Amygdala (tissue), 56 donors: Measurements from ENCODE around the gene EFNA4.
A peak's percentile ranks its signal among the peaks of the same experiment; 100 is the strongest.

ENCODE experiments used
- DNase-seq, 56 donors: peaks; one replicate each; lab custom pipeline; 2025; lab: John Stamatoyannopoulos, UW

EFNA4 gene

GRCh38 chr1:155032886-155033285 lies 30.7 kb upstream of the EFNA4 start:
- no peak for DNase-seq

- DNase-seq = no peak
Measured at GRCh38 chr1:155033524-155033923, 30.0 kb upstream of the EFNA4 start, which contains the start of the genes DCST1 and DCST2. Gene DCST1, plus strand, starts transcription at chr1:155033824. Its CDS starts 213 bp downstream, at chr1:155034037. Gene DCST2, minus strand, starts transcription at chr1:155033781. Its CDS starts 80 bp downstream, at chr1:155033701.

- DNase-seq = no peak
Measured at GRCh38 chr1:155034318-155035208, 29.0 kb upstream of the EFNA4 start.

DNA sequence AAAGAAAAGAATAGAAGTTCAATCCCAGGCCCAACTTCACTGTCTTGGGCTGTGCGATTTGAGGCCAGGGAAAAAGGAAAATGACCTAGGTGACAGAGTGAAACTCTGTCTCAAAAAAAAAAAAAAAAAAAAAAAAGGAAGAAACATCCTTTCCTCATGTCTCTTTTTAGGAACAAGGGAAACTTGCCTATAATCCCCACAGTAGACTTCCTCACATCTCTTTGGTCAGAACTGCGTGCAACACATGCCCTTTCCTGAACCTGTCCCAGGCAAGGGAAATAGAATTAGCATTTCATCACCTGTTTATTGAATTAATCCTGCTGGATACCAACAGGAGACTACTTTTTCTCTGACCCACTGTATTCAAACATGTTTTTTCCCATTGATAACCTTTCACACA lies 27.6 kb upstream of the EFNA4 start:
- DNase-seq = no peak

- DNase-seq = no peak
Measured at GRCh38 chr1:155037043-155037442, 26.5 kb upstream of the EFNA4 start.

GRCh38 chr1:155037851-155038441 lies 25.6 kb upstream of the EFNA4 start:
- DNase-seq = no peak

DNA sequence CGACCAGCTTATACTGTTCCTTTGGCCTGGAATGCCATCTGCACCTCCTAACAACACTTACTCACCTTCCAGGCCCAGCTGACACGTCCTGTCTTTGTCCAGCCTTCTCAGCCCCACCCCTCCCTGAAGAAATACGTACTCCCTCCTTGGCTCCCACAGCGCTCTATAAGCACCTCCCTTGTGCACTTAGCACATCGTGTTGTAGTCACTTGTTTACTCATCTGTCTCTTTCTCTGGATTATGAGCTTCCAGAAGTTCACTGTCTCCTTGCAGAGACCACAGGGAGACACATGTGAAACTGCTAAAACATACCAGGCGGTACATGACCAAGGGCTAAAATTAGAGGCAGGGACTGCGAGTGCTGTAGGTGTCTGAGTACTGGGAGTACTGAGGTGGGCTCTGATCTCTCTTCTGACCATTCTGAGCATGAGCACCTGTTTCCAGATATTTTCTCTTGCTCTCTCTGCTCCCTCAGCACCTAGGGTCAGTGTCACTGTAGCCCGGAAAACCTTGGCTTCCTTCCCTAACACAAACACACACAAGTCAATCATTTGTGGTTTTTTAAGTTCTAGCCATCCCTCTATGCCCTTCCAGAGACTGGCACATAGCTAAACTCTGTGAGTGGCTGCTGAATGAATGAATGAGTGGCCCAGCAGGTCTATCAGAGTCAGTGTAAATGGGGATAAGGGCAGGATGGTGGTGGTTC lies 24.8 kb upstream of the EFNA4 start:
- DNase-seq = no peak

- DNase-seq = no peak
Measured at GRCh38 chr1:155039308-155039669, 24.3 kb upstream of the EFNA4 start.

GRCh38 chr1:155040358-155041093 lies 23.0 kb upstream of the EFNA4 start:
- DNase-seq = no peak

- no peak for DNase-seq
Measured at GRCh38 chr1:155042789-155043188, 20.8 kb upstream of the EFNA4 start.

- no peak for DNase-seq
Measured at GRCh38 chr1:155043301-155043702, 20.2 kb upstream of the EFNA4 start.

DNA sequence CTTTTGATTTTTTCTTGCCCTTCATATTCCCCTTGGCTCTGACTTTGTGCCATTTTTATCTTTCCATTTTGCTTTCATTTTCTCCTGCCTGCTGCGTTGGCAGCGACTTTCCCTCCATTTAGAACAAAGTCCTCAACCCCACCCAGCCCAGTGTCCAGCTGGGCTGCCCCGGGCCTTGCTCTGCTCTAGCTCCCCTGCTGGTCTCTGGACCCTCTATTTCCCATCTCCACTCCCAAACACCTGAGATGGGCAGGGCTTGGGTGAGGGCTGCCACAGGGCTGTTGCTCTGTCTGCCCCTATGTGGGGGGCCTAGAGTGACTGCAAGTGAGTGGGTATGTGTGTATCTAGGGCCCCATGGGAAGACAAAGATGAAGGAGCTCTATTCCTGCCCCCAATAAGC lies 19.7 kb upstream of the EFNA4 start:
- DNase-seq = no peak

DNA sequence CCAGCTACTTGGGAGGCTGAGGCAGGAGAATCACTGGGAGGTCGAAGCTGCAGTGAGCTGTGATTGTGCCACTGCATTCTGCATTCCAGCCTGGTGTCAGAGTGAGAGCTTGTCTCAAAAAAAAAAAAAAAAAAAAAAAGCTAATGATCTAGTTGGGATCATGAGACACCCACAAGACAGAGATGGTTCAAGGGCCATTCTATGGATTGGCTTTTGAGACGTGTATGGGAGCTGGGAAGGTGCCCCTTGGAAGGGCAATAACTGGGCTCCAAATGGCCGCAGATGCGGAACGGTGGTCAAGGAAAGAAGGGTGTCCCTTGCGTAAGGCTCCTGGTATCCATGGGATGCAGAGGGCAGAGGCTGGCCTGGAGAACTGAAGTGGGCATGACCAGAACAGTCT lies 19.2 kb upstream of the EFNA4 start:
- DNase-seq = no peak

DNA sequence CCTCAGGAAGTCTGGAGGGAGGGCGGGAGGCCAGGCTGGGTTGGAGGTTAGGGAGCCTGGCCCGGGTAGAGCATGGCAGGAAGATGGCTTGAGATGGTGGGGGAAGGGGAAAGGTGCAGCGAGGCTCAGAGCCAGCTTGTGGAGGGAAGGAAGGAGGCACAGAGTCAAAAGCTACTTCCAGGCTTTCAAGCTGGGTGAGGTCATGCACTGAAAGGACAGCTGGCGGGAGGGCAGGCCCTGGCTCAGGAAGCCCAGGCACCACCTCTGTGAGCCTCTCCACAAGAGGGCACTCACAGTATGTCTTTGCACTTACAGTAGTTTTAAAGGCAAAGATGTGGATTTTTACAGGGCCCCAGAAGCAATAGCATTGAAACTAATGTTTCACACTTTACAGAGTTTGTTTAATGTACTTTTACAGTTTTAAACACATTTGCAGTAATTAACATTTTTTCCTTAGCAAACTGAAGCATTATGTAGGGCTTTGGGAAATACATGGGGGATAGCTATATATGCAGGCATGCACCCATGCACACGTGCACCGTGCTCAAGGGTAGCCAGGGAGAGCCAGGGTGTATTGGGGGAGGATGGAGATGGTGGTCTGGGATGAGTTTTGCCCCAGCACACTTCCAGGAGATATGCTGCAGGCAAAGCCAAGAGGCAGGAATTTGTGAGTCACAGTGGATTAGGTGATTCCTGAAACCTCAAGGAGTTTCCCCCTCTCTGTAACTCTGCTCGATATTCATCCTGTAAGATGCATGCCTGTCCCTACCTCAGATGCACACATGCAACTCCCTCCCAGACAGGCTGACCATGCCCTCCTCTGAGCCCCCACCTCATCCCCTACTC lies 18.5 kb upstream of the EFNA4 start:
- DNase-seq = peak in 49 of 56 donors; percentile 4 to 89 (median 46)

- DNase-seq = no peak
Measured at GRCh38 chr1:155048449-155049334, 14.8 kb upstream of the EFNA4 start.

DNA sequence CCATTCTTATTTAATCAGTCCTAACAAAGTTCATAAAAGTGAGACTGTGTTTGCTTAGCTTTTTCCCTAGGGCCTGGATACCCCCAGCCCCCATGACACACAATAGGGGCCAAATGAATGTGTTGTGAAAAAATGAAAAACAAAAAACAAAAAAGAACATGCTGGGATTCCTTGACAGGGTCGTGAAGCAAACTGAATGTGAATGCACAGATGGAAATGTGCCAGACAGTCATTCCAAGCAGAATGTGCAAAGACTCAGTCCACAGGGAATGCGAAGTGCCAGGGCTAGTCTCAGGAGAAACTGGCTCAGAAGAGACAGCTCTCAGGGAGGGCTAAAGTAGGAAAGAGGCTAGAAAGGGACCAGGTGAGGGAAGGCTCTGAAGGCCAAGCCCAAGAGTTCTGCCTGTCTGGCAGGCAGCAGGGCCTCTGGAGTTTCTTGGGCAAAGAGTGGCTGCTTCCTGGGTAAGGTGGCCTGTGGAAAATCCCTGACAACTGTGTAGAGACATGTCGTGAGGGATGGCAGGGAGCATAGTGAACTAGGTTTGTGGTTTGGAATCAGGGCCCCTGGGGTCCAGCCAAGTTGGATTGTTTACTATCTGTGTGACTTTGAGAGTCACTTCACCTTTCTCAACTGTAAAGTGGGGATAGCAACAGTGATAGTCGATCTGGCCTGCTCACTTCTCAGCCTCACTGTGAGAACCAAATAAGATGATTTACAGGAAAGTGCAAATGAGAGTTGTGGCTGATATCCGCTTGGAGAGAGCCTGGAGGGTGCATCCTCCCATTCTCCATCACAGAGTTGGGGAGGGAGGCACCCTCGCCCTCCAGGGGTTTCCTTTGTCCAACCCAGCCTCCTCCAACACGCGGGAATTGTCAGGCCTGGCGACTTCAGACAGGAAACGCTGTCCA lies 13.6 kb upstream of the EFNA4 start:
- DNase-seq = peak in 3 of 56 donors; percentile 15 to 35 (median 20)

- DNase-seq = peak in 52 of 56 donors; percentile 10 to 84 (median 66)
Measured at GRCh38 chr1:155050560-155051341, 12.8 kb upstream of the EFNA4 start, which contains the start of gene ADAM15. Gene ADAM15, plus strand, starts transcription at chr1:155051316. Its CDS starts 71 bp downstream, at chr1:155051387.
